ENCODE measurements around the gene CACNB2. TPM values are rescaled to one million over a fixed set of nuclear protein-coding genes. Genes with fewer than 3 reads are reported as not detected.

CACNB2 gene
- total and polyA plus RNA-seq, 10 of the 15 experiments (the other 5 are each of a cell fraction or from before 2014, with no cell fraction given) = 0.62 to 8.1 (median 1.2) TPM

GRCh38 chr10:18290651-18291313 lies 150.6 kb downstream of the CACNB2 start:
- intact Hi-C loops (cut with micrococcal nuclease; ENCODE audit: unreplicated experiment) (loop anchor here (10.0 kb wide), 1 partner anchor 1706 kb away; no protein-coding TSS in a partner anchor), in situ Hi-C loops (cut with MboI) (no loop called here)
- Histone ChIP-seq H3K9me3 (replicated peaks; ENCODE audit: control insufficient read depth, insufficient read depth, low read length) (no peaks in the 10 kb centered on the region; the same call in 2 of the 3 replicates), H3K9ac (ENCODE audit: control insufficient read depth, insufficient read depth, low read length) (no peak overlapping the region), H3K4me2 (ENCODE audit: control insufficient read depth, insufficient read depth) (no peak overlapping the region), H3K4me1 (ENCODE audit: control insufficient read depth, insufficient read depth, low read length) (no peaks in the 10 kb centered on the region), H3K27me3 (replicated peaks in 1 of 2; ENCODE audit: control insufficient read depth in 2 of 2, insufficient read depth in 2 of 2, low read length in 1 of 2) (no peaks in the 10 kb centered on the region), H2AFZ (ENCODE audit: control insufficient read depth, low read depth, low read length) (no peak overlapping the region), H4K20me1 (ENCODE audit: control insufficient read depth, insufficient read depth) (no peaks in the 10 kb centered on the region), H3K79me2 (ENCODE audit: control insufficient read depth, insufficient read depth, low read length) (no peaks in the 10 kb centered on the region), H3K36me3 (ENCODE audit: control insufficient read depth in 2 of 2, insufficient read depth in 2 of 2, low read length in 1 of 2) (no peaks in the 10 kb centered on the region), H3K27ac (ENCODE audit: control insufficient read depth, insufficient read depth) (no peak overlapping the region), H3K4me3 (no peak overlapping the region)
- 66% methylated on average over 16 of the region's 16 CpGs for WGBS (ENCODE audit: insufficient coverage, insufficient replicate concordance, low lambda C conversion rate, missing lambda C conversion rate)
- ChIA-PET RAD21 (ENCODE audit: unreplicated experiment) (interaction anchor here (0.6 to 0.9 kb wide), 2 partner anchors 35 to 78 kb away, joined by 3 read pairs; no protein-coding TSS in a partner anchor), POLR2A (no interaction called here), CTCF (interaction anchor here (0.9 kb wide), 1 partner anchor 14 kb away, joined by 3 read pairs; no protein-coding TSS in a partner anchor), SMC1A (ENCODE audit: uncharacterized antibody, unreplicated experiment) (interaction anchor here (0.5 to 1.7 kb wide), 4 partner anchors 22 to 398 kb away, joined by 3 read pairs; no protein-coding TSS in a partner anchor)
- FAIRE-seq (no peak), DNase-seq (ENCODE audit: low read depth, low spot score) (no peak), ATAC-seq (no peak)
- BruUV-seq (replicated peaks) = no TSS peak
- TF ChIP-seq CREM (IDR thresholded peaks at IDR 0.05; ENCODE audit: low read depth) = no peak
- TF ChIP-seq IRF3 (IDR thresholded peaks at IDR 0.05) = no peak
- TF ChIP-seq POLR2A (IDR thresholded peaks at IDR 0.05; ENCODE audit: low read depth, low read length) = no peak
- no peak for TF ChIP-seq STAT3 (IDR thresholded peaks at IDR 0.05; ENCODE audit: low read depth, low read length)
- no peak for TF ChIP-seq KDM1A (IDR thresholded peaks at IDR 0.05; ENCODE audit: borderline replicate concordance)

Data from GM12878 (cell line).